Urinary bladder (tissue), 4 donors: ENCODE data around the gene TMEM97. TPM values are rescaled to one million over a fixed set of nuclear protein-coding genes. Genes with fewer than 3 reads are reported as not detected.
A peak's percentile ranks its signal among the peaks of the same experiment; 100 is the strongest.

Source experiments
- DNase-seq: peaks from one replicate; pipeline ENCODE4 v3.0.0-alpha.2; 2015; ENCODE audit errors: extremely low spot score
- H3K27ac ChIP-seq: one replicate; pipeline ENCODE4 v1.5.1; 2013; ENCODE audit warnings: low read depth, mild to moderate bottlenecking, moderate library complexity
- H3K36me3 ChIP-seq: one replicate; pipeline ENCODE4 v1.6.1; 2013; ENCODE audit warnings: mild to moderate bottlenecking, moderate library complexity; ENCODE audit not compliant: insufficient read depth
- H3K4me1 ChIP-seq: one replicate; pipeline ENCODE4 v1.6.1; 2013; ENCODE audit warnings: mild to moderate bottlenecking, moderate library complexity; ENCODE audit not compliant: insufficient read depth
- H3K4me3 ChIP-seq: one replicate; pipeline ENCODE4 v1.5.1; 2013; ENCODE audit warnings: low read depth, low read length
- WGBS: extraction: QIAGEN DNeasy Blood & Tissue Kit; methylation state at CpG from one replicate; pipeline ENCODE4 v1.1.7; 2013; 5-methylcytosine and 5-hydroxymethylcytosine counted together
- polyA plus RNA-seq: library from polyadenylated mRNA; stranded (reverse); fragments of 200-250 nt; gene quantifications from one replicate; pipeline ENCODE4 v1.2.3, GENCODE V29; 2013
- total RNA-seq: library from RNA; depleted of rRNA; stranded (reverse); fragments of >200 nt; gene quantifications from one replicate; pipeline ENCODE4 v1.2.3, GENCODE V29; 2014
- donor health status: healthy with polysubstance abuse.
- donor health status: healthy.

Gene TMEM97
- total and polyA plus RNA-seq, 2 donors, result 16.8 to 62.7 TPM

DNA sequence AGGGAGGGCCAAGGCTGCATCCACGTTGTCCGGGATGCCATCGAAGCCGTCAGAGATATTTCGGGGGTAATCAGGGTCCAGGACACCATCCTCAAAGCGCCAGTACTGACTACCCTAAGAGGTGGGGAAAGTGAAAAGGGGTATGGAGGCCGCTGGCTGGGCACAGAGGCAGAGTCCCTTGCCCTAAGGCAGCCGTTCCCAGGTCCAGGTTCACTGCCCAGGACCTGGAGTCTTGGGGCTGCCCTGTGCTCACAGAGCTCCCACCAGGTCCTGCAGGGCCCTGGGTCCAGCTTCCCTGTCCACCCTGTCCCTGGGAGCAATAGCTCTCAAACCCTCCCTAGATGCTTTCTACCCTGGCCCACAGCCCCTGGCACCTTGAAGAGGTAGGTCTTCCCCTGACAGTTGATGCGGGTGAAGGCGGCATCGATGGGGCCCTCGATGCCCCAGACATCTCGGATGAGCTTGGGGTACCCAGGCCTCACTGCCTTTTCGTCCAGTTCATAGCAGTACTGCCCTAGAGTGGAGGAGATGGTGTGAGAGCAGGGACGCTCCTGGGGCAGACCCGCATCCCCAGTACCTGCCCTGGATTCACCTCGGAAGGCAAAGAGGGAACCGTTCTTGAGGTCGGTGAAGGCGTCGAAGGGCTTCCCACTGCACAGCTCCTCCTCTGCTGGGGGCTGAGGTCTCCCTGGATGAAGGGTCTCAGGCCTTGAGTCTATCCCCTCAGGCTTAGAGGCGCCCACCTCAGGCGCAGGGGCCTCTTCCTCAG, 50.1 kb downstream of the TMEM97 start:
- DNase-seq, result no peak
- no peaks in the 10 kb centered on the region for H3K36me3 ChIP-seq
- no peak overlapping the region for H3K4me3 ChIP-seq
- no peaks in the 10 kb centered on the region for H3K4me1 ChIP-seq
- no peak overlapping the region for H3K27ac ChIP-seq
- WGBS, result 92% methylated on average over 23 of the region's 23 CpGs

DNA sequence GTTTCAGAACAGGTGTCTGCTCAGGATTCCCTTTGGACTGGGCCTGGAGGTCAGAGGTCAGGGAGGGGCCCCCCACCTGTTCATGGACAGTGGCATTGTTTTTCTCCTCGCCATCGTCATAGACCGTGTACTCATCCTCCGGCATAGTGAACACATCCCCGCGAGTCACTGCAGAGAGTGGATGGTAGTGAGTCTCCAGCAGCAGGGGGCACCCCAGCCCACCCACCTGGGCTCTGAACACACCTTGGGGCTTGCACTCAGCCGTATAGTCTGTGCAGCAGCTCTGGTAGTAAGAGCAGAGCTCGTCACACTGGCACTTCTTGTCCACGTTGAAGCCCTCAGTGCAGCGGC, 50.7 kb downstream of the TMEM97 start:
- WGBS, result 72% methylated on average over 10 of the region's 10 CpGs
- Histone ChIP-seq H3K27ac (no peak overlapping the region), H3K4me1 (no peaks in the 10 kb centered on the region), H3K36me3 (no peaks in the 10 kb centered on the region), H3K4me3 (no peak overlapping the region)
- DNase-seq, result no peak

DNA sequence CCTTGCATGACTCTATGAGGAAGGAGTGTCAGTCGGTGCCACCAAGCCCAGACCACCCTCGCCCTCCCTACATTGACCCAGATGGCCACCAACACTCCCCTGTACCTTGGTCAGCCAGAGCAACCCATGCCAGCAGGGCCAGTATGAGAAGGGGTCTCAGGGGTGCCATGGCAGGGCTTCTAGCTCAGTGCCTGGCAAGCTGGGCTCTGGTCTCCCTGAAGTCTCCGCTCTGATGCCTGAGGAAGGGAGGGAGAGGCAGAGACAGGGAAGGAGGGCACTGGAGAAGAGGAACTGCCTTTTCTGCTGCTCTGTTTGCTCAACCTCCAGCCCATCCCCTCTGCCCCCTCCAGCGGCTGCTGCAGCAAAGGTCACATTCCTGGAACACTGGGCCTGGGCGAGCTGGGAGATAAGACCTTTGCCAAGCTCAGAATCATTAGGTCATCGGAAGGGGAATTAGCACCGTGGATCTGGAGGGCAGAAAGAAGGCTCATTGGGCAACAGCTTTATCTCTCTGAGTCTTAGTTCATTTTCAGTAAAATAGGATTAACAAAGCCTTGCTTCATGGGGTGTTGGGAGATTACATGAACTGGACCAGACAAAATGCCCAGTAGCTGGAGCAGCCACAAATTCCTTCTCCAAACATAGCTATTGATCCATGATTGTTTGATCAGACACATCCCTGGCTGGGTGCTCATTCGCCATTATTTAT, 51.2 kb downstream of the TMEM97 start, which contains the start of gene VTN:
TSS of gene VTN (minus strand) at position 273 of the 709 bp plus-strand sequence. CDS start at position 169, 104 bp downstream.
- Histone ChIP-seq H3K4me3 (peak within 1 kb of the TSS; percentile 49), H3K36me3 (no peaks in the 10 kb centered on the region), H3K4me1 (no peaks in the 10 kb centered on the region), H3K27ac (peak within 1 kb of the TSS; percentile 7)
- DNase-seq, result no peak
- 28% methylated on average over 8 of the region's 8 CpGs for WGBS

DNA sequence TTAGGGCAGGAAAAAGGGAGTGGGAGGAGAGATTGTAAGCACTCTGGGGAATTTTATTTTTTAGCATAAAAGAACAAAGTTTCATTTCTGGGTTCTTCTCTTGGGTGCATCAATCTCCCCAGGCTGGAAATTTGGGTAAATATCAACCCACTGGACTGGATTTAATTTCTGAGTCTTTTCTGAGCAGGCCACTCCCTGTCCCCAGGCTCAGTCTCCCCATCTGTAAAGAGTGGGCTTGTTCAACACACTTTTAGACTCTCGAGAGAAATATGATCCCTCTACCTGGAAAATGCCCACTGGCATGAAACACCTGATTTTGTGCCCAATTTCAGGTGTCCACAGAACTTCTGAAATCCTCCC, 51.7 kb downstream of the TMEM97 start:
- H3K4me1 ChIP-seq, result no peaks in the 10 kb centered on the region
- no peak for DNase-seq
- H3K36me3 ChIP-seq, result no peaks in the 10 kb centered on the region
- no peak overlapping the region for H3K4me3 ChIP-seq
- 71% methylated on average over 1 of the region's 1 CpG for WGBS
- H3K27ac ChIP-seq, result no peak overlapping the region

DNA sequence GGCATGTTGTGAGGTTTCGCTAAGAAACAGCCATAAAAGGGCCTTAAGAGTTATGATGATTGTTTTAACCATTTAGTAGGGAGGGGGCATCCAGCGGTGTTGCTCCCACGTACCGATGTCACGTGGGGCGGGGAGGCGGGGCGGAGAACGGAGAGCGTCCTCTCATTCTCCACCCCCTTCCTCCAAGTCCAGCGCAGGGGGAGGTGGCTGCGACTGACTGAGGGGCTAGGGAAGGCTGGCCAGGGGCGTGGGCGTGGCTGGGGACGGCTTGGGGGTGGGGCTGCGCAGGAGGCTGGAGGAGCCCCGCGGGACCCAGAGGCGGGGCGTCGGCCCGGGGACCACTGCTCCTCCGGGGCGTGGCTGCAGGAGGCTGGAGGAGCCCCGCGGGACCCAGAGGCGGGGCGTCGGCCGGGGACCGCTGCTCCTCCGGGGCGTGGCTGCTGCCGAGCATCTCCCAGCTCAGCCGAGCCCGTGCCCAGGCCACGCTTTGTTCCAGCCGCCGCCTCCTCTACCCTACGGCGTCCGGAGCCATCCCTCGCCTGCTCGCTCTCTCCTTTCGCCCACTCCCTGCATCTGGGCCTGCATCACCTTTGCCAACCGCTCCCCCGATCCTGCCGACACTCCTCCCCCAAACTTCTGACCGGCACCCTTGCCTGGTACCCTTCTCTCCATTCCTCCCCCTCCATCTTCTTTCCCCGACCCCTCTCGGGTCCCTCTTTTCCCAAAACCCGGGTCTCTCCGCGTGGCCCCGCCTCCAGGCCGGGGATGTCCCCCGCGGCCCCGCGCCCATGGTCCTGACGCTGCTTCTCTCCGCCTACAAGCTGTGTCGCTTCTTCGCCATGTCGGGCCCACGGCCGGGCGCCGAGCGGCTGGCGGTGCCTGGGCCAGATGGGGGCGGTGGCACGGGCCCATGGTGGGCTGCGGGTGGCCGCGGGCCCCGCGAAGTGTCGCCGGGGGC, 52.5 kb downstream of the TMEM97 start, which contains the start of gene SARM1:
TSS of gene SARM1 (plus strand) at position 450 of the 958 bp plus-strand sequence. CDS start at position 789, 339 bp downstream.
- H3K4me1 ChIP-seq, result no peaks in the 10 kb centered on the region
- DNase-seq, result peak; percentile 65
- no peaks in the 10 kb centered on the region for H3K36me3 ChIP-seq
- under 1% methylated on average over 80 of the region's 80 CpGs for WGBS
- H3K4me3 ChIP-seq, result peak within 1 kb of the TSS; percentile 49
- H3K27ac ChIP-seq, result peak within 1 kb of the TSS; percentile 31

DNA sequence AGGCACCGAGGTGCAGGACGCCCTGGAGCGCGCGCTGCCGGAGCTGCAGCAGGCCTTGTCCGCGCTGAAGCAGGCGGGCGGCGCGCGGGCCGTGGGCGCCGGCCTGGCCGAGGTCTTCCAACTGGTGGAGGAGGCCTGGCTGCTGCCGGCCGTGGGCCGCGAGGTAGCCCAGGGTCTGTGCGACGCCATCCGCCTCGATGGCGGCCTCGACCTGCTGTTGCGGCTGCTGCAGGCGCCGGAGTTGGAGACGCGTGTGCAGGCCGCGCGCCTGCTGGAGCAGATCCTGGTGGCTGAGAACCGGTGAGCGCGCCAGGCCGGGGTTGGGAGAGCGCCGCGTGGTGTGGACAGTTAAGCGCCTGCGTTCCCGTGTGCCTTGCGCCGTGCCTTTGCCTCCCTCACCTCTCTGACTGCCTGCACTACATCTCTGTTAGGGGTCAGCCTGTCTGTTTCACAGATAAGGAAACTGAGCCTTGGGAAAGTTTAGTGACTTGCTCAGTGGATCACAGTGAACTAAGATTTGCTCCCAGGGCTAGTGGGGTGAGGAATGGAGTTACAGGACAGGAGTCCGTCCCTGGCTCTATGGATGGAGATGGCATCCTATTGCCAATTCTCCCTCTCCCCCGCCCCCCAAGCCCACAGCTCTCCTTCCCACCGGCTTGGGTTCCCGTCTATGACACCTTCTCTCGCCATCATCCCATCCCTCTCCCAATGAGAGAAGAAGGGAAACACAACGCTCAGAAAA, 53.4 kb downstream of the TMEM97 start:
- WGBS, result 7% methylated on average over 53 of the region's 53 CpGs
- Histone ChIP-seq H3K36me3 (no peaks in the 10 kb centered on the region), H3K27ac (peak overlapping the region; percentile 31), H3K4me1 (no peaks in the 10 kb centered on the region), H3K4me3 (peak overlapping the region; percentile 49)
- no peak for DNase-seq

DNA sequence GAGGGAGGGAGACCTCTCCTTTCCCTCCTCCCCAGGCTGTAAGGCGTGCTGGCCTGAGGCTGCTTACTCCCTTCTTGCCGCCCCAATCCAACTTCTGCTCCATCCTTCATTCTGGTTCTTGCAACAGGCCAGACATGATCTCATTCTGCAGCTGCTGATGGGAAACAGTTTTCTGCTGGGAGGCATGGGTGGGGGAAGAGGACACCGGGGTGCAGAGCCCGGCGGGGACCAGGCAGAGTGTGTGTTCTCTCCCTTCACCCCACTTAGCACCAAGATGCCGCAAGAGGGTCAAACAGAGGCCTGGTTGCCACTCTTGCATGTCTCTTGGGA, 53.9 kb downstream of the TMEM97 start:
- 82% methylated on average over 6 of the region's 6 CpGs for WGBS
- no peak overlapping the region for H3K4me3 ChIP-seq
- H3K36me3 ChIP-seq, result no peaks in the 10 kb centered on the region
- no peak for DNase-seq
- H3K4me1 ChIP-seq, result no peaks in the 10 kb centered on the region
- H3K27ac ChIP-seq, result no peak overlapping the region

Other genes starting within 250 kb of the TMEM97 start
- gene IFT20, start 16.3 kb downstream of the TMEM97 start, total RNA-seq, result 57.4 TPM
- gene IFT20, start 16.3 kb downstream of the TMEM97 start, polyA plus RNA-seq, result 45.4 TPM
- 20.4 TPM for gene TNFAIP1, start 16.6 kb downstream of the TMEM97 start, total RNA-seq
- gene TNFAIP1, start 16.6 kb downstream of the TMEM97 start, polyA plus RNA-seq, result 27.2 TPM
- gene POLDIP2, start 38.3 kb downstream of the TMEM97 start, total RNA-seq, result 35.1 TPM
- 79.6 TPM for gene POLDIP2, start 38.3 kb downstream of the TMEM97 start, polyA plus RNA-seq
- gene SEBOX, start 46.0 kb downstream of the TMEM97 start, total RNA-seq, result not detected
- gene SEBOX, start 46.0 kb downstream of the TMEM97 start, polyA plus RNA-seq, result not detected
- 1.1 TPM for gene VTN, start 51.1 kb downstream of the TMEM97 start, total RNA-seq
- gene VTN, start 51.1 kb downstream of the TMEM97 start, polyA plus RNA-seq, result 7.4 TPM
- gene SARM1, start 52.5 kb downstream of the TMEM97 start, total RNA-seq, result 10.2 TPM
- 16.6 TPM for gene SARM1, start 52.5 kb downstream of the TMEM97 start, polyA plus RNA-seq
- 11.2 TPM for gene SLC46A1, start 87.0 kb downstream of the TMEM97 start, total RNA-seq
- 7.4 TPM for gene SLC46A1, start 87.0 kb downstream of the TMEM97 start, polyA plus RNA-seq
- gene SLC13A2, start 154.4 kb downstream of the TMEM97 start, total RNA-seq, result not detected
- gene SLC13A2, start 154.4 kb downstream of the TMEM97 start, polyA plus RNA-seq, result 0.03 TPM
- 0.11 TPM for gene FOXN1, start 187.1 kb downstream of the TMEM97 start, total RNA-seq
- 0.13 TPM for gene FOXN1, start 187.1 kb downstream of the TMEM97 start, polyA plus RNA-seq
- 15.2 TPM for gene UNC119, start 233.4 kb downstream of the TMEM97 start, total RNA-seq
- gene UNC119, start 233.4 kb downstream of the TMEM97 start, polyA plus RNA-seq, result 24.4 TPM